Heart left ventricle (tissue), 16 donors: ENCODE results near the gene NPEPPS. TPM values are rescaled to one million over a fixed set of nuclear protein-coding genes. Genes with fewer than 3 reads are reported as not detected.
"Not testable (repeated sequence)": the region's sequence is repeated elsewhere in the genome, so short reads cannot be mapped to it uniquely, and the experiment has no call there.

ENCODE experiments used
- ATAC-seq, 4 donors: fragments of 200-7000 bp; cut with Tn5 transposase; one replicate each; pipeline ENCODE4 v1.9.1; 2020 to 2022; ENCODE audit warnings: moderate library complexity in 4 of 4, mild to moderate bottlenecking in 3 of 4, moderate number of reproducible peaks in 1 of 4
- DNase-seq, 5 donors: peaks; one replicate each; pipeline ENCODE4 v3.0.0-alpha.2; 2020
- H3K27ac ChIP-seq, 12 donors: fragments of 200-600 bp; sonication (generic) in 4 of 12; one replicate each; pipeline versions ENCODE4 v1.5.0 to v1.8.0; 2016 to 2022; ENCODE audit warnings: mild to moderate bottlenecking in 2 of 12
- H3K27me3 ChIP-seq, 9 donors: fragments of 200-600 bp; sonication (generic) in 2 of 9; one replicate each; pipeline versions ENCODE4 v1.5.1 to v1.8.0; 2016 to 2022; ENCODE audit warnings: mild to moderate bottlenecking in 3 of 9
- H3K36me3 ChIP-seq, 9 donors: fragments of 200-600 bp; sonication (generic) in 2 of 9; one replicate each; pipeline versions ENCODE4 v1.5.0 to v1.8.0; 2018 to 2022; ENCODE audit warnings: mild to moderate bottlenecking in 2 of 9
- H3K4me1 ChIP-seq, 12 donors: fragments of 200-600 bp; sonication (generic) in 4 of 12; one replicate each; pipeline versions ENCODE4 v1.5.0 to v1.8.0; 2016 to 2022; ENCODE audit warnings: mild to moderate bottlenecking in 3 of 12
- H3K4me3 ChIP-seq, 12 donors: fragments of 200-600 bp; sonication (generic) in 4 of 12; one replicate each; pipeline versions ENCODE4 v1.5.0 to v1.8.0; 2017 to 2022; ENCODE audit warnings: mild to moderate bottlenecking in 9 of 12, moderate library complexity in 4 of 12
- H3K9me3 ChIP-seq, 12 donors: fragments of 200-600 bp; sonication (generic) in 4 of 12; one replicate each; pipeline versions ENCODE4 v1.5.0 to v1.8.0; 2016 to 2022; ENCODE audit warnings: mild to moderate bottlenecking in 1 of 12
- WGBS, 4 donors: extraction: QIAGEN DNeasy Blood & Tissue Kit in 2 of 4; methylation state at CpG; one replicate each; pipeline versions ENCODE4 v1.1.5 to v1.1.7; 2013 to 2018; 5-methylcytosine and 5-hydroxymethylcytosine counted together
- intact Hi-C, 10 donors: fragments of 100-400 bp; cut with DNase I; formaldehyde crosslinking; loops; one replicate each; pipeline versions ENCODE4 v1.11.1 to v1.14.2; 2022
- long read RNA-seq, 3 donors: library from polyadenylated mRNA; unstranded; transcript quantifications; one replicate each; pipeline ENCODE4 v2.0.0, GENCODE V29; 2020 to 2021
- polyA plus RNA-seq, 2 donors: library from polyadenylated mRNA; stranded (reverse); fragments of 200-250 nt; gene quantifications; one replicate each; pipeline ENCODE4 v1.2.3, GENCODE V29; 2013
- total RNA-seq, 9 donors: library from RNA; depleted of rRNA in 2 of 9; stranded (reverse); fragments of >200 nt in 2 of 9; fragmentation: NEBNext Ultra II Directional in 3 of 9; extraction: Animal tissue kit (Norgen Biotek cat#: 25700) in 3 of 9; gene quantifications; one replicate each; pipeline versions ENCODE4 v1.1.0 to v1.2.4, GENCODE V29; 2016 to 2023
- TF ChIP-seq, protein P1 (sequence below), 12 donors: fragments of 200-600 bp; sonication (generic) in 4 of 12; IDR thresholded peaks; one replicate each; pipeline versions ENCODE4 v1.5.0 to v1.8.0; 2018 to 2022; ENCODE audit warnings: antibody characterized with exemption in 12 of 12, mild to moderate bottlenecking in 5 of 12
- donor health status: ischemic (EF 13 %, LVEDD 7.1; RV severe dilation, severe dysfunction).
- donor health status: healthy with polysubstance abuse.
- donor health status: DM: no; HTN: yes; CAD: no.
- donor health status: DM: no; HTN: no; CAD: no.
- donor health status: ischemic (EF 25% LVEDD 6.9; RV normal size, moderate dysfunction).
- donor health status: ischemic (EF 25% LVEDD 5.7; RV mildly dilated, moderate dysfunction).
- donor health status: healthy.
- donor health status: DM: yes; HTN: yes; CAD: no.
- donor health status: ischemic (EF 35%, LVEDD 5.7; RV mildly dilated, moderate dysfunction).
- donor health status: nonischemic (EF 11% LVEDD 7.7; RV severe dilation, severe dysfunction).
- donor health status: DM: yes; HTN: yes; CAD: no.
- donor health status: PGD.
- donor health status: ischemic (EF 29% LVEDD 5.4; RV normal size, mild dysfunction).
- donor health status: nonischemic (EF 23%, LVEDD 6.1; RV moderate dilation, normal function).

NPEPPS gene, protein sequence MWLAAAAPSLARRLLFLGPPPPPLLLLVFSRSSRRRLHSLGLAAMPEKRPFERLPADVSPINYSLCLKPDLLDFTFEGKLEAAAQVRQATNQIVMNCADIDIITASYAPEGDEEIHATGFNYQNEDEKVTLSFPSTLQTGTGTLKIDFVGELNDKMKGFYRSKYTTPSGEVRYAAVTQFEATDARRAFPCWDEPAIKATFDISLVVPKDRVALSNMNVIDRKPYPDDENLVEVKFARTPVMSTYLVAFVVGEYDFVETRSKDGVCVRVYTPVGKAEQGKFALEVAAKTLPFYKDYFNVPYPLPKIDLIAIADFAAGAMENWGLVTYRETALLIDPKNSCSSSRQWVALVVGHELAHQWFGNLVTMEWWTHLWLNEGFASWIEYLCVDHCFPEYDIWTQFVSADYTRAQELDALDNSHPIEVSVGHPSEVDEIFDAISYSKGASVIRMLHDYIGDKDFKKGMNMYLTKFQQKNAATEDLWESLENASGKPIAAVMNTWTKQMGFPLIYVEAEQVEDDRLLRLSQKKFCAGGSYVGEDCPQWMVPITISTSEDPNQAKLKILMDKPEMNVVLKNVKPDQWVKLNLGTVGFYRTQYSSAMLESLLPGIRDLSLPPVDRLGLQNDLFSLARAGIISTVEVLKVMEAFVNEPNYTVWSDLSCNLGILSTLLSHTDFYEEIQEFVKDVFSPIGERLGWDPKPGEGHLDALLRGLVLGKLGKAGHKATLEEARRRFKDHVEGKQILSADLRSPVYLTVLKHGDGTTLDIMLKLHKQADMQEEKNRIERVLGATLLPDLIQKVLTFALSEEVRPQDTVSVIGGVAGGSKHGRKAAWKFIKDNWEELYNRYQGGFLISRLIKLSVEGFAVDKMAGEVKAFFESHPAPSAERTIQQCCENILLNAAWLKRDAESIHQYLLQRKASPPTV
- 10 to 100 TPM; 56.3 to 98.2 (median 81.3) TPM for total RNA-seq
- polyA plus RNA-seq = 10 to 100 TPM; 23.7 to 45.7 TPM
- long read RNA-seq, donor 1, full-length matches to known transcripts = 98 of 143 reads
- long read RNA-seq, donor 1, partial matches to known transcripts = 20 of 143 reads
- long read RNA-seq, donor 1, other reads (novel, unspliced or antisense) = 25 of 143 reads
- long read RNA-seq, donor 2, full-length matches to known transcripts = 197 of 283 reads
- long read RNA-seq, donor 2, partial matches to known transcripts = 50 of 283 reads
- long read RNA-seq, donor 2, other reads (novel, unspliced or antisense) = 36 of 283 reads
- long read RNA-seq, donor 3, full-length matches to known transcripts = 119 of 152 reads
- long read RNA-seq, donor 3, partial matches to known transcripts = 14 of 152 reads
- long read RNA-seq, donor 3, other reads (novel, unspliced or antisense) = 19 of 152 reads

DNA sequence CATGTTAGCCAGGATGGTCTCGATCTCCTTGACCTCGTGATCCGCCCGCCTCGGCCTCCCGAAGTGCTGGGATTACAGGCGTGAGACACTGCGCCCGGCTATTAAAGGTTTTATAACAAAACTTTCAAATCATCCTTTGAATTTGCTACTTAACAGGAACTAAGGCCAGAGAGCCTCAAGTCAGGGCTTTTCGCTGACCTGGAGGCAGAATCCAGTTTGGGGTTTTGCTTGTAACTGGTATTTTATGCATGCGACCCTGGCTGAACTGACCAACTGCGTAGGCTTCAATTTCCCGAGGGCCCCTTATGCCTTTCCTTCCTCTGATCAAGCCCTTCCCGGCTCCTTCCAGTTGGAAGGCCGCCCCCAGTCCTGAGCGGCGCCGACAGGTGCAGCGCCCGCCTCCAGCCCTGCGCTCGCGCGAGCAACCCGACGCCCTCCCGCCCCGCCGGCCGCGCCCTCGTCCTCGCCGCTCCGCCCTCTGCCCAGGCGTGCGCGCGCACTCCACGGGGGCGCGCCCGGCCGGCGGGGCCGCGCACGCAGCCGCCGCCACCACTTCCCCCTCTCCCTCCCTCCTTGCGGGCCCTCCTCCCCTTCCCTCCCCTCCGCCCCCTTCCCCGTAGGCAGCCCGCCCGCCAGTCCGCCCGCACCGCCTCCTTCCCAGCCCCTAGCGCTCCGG, at the start of gene NPEPPS:
TSS of gene NPEPPS (plus strand) at position 552 of the 676 bp plus-strand sequence. CDS start 193 bp downstream, outside the sequence.
- 10 to 62% (median 13%) methylated on average over 11 to 59 of the region's 60 CpGs for WGBS, 4 donors

DNA sequence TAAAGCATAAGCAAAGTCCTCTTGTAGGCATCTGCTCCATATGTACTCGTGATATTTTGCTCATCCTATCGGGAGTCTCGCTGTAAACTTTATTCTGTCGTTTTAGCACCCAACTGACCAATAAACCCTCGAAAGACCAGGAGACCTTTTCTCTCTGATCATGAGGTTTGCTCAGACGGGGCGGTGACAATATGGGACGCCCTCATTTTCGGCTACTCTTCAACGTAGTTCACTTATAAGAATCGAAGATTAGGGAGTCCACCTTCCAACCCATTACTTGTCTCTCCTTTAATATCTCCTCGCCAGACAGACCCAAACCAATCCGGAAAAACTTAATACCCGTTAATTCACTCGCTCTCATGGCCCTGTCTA, 39.1 kb upstream of the NPEPPS start:
- not testable (repeated sequence) for H3K9me3 ChIP-seq, H3K27me3 ChIP-seq, ATAC-seq, H3K4me1 ChIP-seq, DNase-seq
- peak overlapping the region; percentile 37 to 69 (median 60) for H3K4me3 ChIP-seq
- WGBS, 4 donors = 4 to 13% (median 11%) methylated on average over 15 of the region's 15 CpGs
- H3K36me3 ChIP-seq = peaks cover 0 to 22% (median 13%) of the 10 kb centered on the region in 9 donors
- intact Hi-C loops = loop anchor here in 1 of 10 donors (10.0 kb wide), 1 partner anchor 123 kb away; no protein-coding TSS in a partner anchor
- H3K27ac ChIP-seq = peak overlapping the region; percentile 70 to 85 (median 79)

More for the DNA sequence above, at the start of gene NPEPPS:
- DNase-seq (peak; percentile 91 to 95 (median 92)), ATAC-seq (peak; percentile 81 to 96 (median 94))
- H3K9me3 ChIP-seq, H3K27me3 ChIP-seq, intact Hi-C loops, H3K36me3 ChIP-seq: not testable (repeated sequence)
- Histone ChIP-seq H3K4me1 (peaks cover 0 to 25% (median 14%) of the 10 kb centered on the region in 12 donors), H3K27ac (peak within 1 kb of the TSS; percentile 76 to 92 (median 88)), H3K4me3 (peak within 1 kb of the TSS; percentile 39 to 78 (median 64))

DNA sequence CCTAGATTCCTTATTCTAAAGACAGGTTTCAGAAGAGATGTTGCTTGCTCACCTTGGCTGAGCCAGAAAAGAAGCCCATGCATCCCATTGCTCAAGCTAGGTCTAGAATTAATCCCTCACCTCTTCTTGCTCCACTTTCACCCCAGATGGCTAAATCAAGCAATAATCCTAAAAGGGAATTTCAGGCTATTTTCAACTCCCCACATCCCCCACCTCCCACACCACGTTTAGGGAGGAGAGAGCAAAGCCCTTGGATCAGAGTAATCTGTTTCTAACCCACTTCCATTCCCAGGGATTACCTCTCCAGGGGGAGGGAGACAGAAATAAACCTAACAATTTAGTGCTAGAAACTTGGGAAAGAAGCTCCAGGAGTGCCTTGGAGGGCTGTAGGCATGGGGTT, 31.8 kb upstream of the NPEPPS start:
- H3K27ac ChIP-seq, H3K4me3 ChIP-seq, H3K36me3 ChIP-seq, H3K9me3 ChIP-seq, ATAC-seq, H3K27me3 ChIP-seq, DNase-seq: not testable (repeated sequence)
- WGBS, 4 donors = 23 to 40% (median 28%) methylated on average over 1 of the region's 1 CpG
- H3K4me1 ChIP-seq = peaks cover 0 to 23% (median 9%) of the 10 kb centered on the region in 12 donors
- intact Hi-C loops = loop anchor here in 1 of 10 donors (10.0 kb wide), 1 partner anchor 116 kb away; no protein-coding TSS in a partner anchor

DNA sequence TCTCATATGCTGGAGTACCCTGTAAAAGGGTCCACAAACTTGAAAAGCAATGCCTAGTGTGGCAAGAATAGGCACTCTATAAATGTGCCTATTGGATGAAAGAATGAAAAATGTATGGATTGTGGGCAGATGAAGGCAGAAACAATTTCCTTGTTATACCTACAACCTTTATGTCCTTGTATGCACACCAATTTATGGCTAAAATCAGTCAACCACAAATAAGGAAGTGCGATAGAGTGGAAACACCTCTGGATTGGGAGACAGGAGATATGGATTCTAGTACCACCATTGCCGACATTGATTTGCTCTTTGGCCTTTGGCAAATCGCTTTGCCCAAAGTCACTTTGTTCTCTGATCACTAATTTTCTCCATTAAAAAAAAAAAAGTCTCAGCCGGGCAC, 31.4 kb upstream of the NPEPPS start:
- H3K36me3 ChIP-seq, DNase-seq, H3K9me3 ChIP-seq, H3K27ac ChIP-seq, H3K4me3 ChIP-seq, ATAC-seq, H3K27me3 ChIP-seq: not testable (repeated sequence)
- WGBS, 4 donors = 90 to 96% (median 91%) methylated on average over 4 of the region's 4 CpGs
- intact Hi-C loops = loop anchor here in 1 of 10 donors (10.0 kb wide), 1 partner anchor 115 kb away; no protein-coding TSS in a partner anchor
- H3K4me1 ChIP-seq = peaks cover 0 to 23% (median 9%) of the 10 kb centered on the region in 12 donors

DNA sequence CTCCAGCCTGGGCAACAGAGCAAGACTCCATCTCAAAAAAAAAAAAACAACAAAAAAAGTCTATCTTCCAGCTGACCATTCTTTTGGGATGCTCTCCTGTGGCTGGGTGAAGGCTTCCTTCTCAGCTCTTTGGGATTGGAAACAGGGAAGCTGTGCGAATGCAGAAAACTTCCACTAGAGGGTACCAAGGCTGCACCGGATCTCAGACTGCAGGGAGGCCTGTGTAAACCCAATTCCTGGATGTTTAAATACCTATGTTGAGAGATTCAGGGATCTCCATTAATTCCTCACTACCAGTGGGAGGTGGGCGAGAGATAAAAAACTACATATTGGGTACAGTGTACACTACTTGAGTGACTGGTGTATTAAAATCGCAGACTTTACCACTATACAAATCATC, 30.3 kb upstream of the NPEPPS start:
- ATAC-seq = peak in 3 of 4 donors; percentile 52 to 58 (median 55)
- H3K27ac ChIP-seq, H3K9me3 ChIP-seq, H3K27me3 ChIP-seq, H3K36me3 ChIP-seq, DNase-seq, H3K4me3 ChIP-seq: not testable (repeated sequence)
- TF ChIP-seq, protein P1, sequence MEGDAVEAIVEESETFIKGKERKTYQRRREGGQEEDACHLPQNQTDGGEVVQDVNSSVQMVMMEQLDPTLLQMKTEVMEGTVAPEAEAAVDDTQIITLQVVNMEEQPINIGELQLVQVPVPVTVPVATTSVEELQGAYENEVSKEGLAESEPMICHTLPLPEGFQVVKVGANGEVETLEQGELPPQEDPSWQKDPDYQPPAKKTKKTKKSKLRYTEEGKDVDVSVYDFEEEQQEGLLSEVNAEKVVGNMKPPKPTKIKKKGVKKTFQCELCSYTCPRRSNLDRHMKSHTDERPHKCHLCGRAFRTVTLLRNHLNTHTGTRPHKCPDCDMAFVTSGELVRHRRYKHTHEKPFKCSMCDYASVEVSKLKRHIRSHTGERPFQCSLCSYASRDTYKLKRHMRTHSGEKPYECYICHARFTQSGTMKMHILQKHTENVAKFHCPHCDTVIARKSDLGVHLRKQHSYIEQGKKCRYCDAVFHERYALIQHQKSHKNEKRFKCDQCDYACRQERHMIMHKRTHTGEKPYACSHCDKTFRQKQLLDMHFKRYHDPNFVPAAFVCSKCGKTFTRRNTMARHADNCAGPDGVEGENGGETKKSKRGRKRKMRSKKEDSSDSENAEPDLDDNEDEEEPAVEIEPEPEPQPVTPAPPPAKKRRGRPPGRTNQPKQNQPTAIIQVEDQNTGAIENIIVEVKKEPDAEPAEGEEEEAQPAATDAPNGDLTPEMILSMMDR (IDR thresholded peaks at IDR 0.05) = peak in 11 of 12 donors; percentile 31 to 63 (median 43)
- WGBS, 4 donors = 59 to 73% (median 65%) methylated on average over 4 of the region's 4 CpGs
- intact Hi-C loops = loop anchor here in 6 of 10 donors (2.0 to 10.0 kb wide), 3 partner anchors 114 to 117 kb away; no protein-coding TSS in a partner anchor
- H3K4me1 ChIP-seq = peaks cover 0 to 23% (median 9%) of the 10 kb centered on the region in 12 donors

DNA sequence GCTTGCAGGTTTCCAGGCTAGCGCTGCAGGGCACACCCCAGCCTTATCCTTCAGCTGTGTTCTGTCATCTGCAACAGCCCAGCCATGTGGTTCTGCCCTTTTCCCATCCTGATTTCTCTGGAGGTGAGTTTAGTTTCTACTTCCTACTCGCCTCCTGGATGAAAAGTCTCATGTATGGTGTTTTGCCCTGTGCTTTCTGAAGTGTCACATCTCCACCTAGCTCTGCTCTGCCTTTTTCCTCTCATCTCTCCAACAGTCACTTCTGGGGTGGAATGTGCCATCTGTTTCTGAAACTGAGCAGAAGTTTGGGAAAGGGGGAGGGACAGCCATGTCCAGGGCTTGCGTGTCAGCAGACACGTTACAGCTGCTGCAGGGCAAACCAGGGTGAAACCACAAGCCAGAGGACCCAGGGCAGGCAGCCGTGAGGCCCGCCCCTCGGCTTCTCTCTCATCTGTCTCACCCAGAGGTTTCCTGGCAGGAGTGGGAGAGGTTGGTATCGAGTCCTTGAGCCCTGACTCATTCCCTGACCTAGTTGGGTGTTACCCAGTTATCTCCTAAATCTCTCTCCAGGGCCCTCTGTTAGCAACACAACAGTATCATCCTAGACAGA, 28.7 kb upstream of the NPEPPS start:
- not testable (repeated sequence) for H3K36me3 ChIP-seq, H3K27me3 ChIP-seq, H3K9me3 ChIP-seq
- H3K4me3 ChIP-seq = peak overlapping the region in 1 of 12 donors; percentile 5
- peak overlapping the region in 10 of 12 donors; percentile 29 to 71 (median 57) for H3K27ac ChIP-seq
- intact Hi-C loops = loop anchor here in 5 of 10 donors (5.0 to 10.0 kb wide), 2 partner anchors 113 to 115 kb away; no protein-coding TSS in a partner anchor
- ATAC-seq (peak; percentile 55 to 94 (median 87)), DNase-seq (peak in 2 of 5 donors; percentile 40 to 48)
- WGBS, 4 donors = 23 to 52% (median 32%) methylated on average over 2 to 5 of the region's 8 CpGs
- peaks cover 0 to 23% (median 9%) of the 10 kb centered on the region in 12 donors for H3K4me1 ChIP-seq

DNA sequence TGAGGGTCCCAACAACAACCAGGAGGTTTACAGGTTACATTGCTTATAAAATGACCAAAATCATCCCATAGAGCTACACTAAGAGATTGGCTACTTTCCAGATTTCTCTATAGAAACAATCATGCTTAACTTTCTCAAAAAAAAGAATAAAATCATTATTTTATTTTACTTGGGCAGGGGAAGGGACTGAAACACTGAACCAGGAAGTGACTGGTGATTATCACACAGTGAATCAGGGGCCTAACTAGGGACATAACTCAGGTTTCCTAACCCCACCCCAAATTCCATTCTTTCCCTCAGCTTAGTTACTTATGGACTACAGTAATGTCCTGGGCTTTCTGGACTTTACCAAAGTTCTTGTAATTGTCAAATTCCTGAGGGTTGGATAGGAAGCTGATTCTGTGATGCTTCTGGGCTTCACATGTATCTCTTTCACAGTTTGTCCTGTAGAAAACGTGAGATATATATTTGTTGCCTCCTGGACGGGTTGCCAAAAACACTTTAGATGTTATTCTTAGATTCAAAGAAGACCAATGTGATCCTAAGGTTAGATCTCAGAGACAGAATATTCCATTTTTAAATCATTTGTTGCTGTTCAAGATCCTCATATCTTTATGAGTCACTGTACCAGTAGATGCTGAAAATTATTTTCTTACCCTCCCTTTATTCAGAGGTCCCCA, 28.0 kb upstream of the NPEPPS start:
- intact Hi-C loops = loop anchor here in 5 of 10 donors (5.0 to 10.0 kb wide), 2 partner anchors 112 to 114 kb away; no protein-coding TSS in a partner anchor
- H3K4me1 ChIP-seq = peaks cover 0 to 23% (median 9%) of the 10 kb centered on the region in 12 donors
- not testable (repeated sequence) for H3K4me3 ChIP-seq, H3K9me3 ChIP-seq, H3K27me3 ChIP-seq, DNase-seq, H3K36me3 ChIP-seq
- WGBS, 4 donors = 7 to 27% (median 24%) methylated on average over 2 of the region's 2 CpGs
- peak overlapping the region in 9 of 12 donors; percentile 46 to 71 (median 65) for H3K27ac ChIP-seq
- ATAC-seq = peak in 2 of 4 donors; percentile 12 to 31
